GM19240 (cell line): ENCODE data around the gene C19orf85.
"Not testable (repeated sequence)": the region's sequence is repeated elsewhere in the genome, so short reads cannot be mapped to it uniquely, and the experiment has no call there.

Experiments used
- DNase-seq: peaks from one replicate; pipeline ENCODE4 v3.0.0; 2011; ENCODE audit warnings: low spot score; ENCODE audit not compliant: insufficient read length

C19orf85 gene

DNA sequence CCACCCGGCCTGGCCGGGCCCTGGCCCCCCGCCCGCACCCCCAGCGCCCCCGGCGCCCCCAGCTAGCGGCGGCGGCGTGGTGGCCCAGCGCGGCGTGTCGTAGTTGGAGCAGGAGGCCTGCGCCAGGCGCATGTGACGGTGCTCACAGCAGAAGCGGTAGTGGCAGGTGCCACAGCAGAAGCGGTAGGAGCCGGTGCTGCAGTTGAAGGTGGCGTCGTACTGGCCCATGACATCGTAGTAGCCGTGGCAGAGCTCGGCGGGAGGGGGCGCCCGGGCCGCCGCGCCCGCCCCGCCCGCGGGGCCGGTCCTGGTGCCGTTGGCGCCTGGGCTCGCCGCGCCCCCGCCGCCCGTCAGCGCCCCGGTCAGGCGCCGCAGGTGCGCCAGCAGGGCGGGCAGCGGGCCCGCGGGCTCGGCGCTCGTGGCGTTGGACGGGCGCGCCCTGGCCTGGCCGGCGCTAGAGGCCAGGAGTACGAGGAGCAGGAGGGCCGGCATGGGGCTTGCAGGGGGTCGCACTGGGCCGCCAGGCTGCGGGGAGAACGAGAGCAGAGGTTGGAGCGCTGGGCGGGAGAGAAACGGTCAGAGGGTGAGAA lies 22.1 kb downstream of the C19orf85 start:
- DNase-seq, result no peak

DNA sequence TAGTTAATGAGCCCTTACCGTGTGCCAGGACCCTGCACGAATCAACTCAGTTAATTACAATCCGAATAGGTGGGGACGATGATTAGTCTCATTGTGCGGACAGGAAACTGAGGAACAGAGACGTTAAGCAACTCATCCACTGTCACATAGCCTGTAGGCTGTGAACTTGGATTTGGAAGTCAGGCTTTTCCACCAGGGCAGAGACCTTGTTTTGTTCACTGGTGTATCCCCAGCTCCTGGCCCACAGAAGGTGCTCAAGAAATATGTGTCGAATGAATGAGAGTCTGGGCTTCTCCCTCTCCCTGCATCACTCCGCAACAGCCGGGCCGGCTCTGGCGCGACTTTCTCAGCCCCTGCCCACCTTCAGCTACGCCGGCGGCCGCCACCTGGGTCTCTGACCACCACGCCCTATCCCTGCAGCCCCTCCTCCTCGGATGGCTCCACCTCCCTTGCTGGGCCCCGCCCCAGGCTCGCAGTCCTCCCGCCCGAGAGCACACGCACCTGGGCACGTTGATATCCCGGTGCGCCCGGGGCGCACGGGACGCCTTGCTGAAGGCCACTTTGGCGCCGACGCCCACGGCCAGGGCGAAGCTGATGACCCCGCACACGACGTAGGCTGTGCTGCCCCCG lies 22.7 kb downstream of the C19orf85 start:
- DNase-seq, result no peak

DNA sequence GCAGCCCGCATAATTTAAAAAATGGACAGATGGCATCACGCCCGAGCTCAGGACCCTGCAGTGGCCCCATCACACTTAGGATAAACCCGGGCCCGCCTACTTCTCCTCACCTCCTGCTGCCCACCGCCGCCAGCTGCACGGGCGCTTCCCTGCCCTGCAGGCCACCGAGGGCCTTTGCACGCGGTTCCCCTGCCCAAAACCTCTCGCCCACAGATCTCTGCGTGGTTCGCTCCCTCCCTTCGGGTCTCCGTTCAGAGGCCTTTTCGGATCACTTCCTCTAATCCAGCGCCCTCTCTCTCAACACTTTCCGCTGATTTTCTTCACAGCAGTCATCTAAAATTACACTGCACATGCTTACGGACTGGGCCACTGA lies 23.2 kb downstream of the C19orf85 start:
- no peak for DNase-seq

DNA sequence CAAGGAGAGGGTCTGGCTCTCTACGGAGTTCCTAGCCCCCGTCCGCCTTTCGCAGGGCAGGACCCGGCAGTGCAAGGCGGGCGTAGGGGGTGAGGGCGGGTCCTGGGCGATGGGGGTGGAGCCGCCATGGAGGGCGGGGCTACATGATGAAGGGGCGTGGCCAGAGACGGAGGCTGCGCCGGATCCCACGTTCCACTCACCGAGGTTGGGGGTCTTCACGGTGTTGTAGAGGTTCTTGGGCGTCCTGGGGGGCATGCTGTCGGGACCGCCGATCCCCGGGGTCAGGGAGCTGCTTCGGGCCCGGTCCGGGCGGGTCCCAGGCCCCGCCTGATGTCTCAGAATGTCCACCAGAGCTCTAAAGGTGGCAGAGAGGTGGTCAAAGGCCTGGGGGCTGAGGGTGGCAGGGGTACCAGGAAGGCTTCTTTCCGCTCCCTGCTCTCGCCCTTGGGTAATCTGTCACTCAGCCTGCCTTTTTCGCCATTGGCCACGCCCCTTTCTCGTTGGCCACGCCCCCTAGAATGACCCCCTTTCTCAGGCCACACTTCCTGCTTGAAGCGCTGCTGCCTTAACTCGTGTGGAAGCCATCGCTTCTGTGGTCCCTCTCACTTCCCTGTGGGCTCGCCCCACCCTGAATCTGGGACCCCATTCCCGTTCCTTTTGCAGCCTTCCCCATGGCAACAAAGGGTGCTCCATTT lies 24.0 kb downstream of the C19orf85 start:
- no peak for DNase-seq

DNA sequence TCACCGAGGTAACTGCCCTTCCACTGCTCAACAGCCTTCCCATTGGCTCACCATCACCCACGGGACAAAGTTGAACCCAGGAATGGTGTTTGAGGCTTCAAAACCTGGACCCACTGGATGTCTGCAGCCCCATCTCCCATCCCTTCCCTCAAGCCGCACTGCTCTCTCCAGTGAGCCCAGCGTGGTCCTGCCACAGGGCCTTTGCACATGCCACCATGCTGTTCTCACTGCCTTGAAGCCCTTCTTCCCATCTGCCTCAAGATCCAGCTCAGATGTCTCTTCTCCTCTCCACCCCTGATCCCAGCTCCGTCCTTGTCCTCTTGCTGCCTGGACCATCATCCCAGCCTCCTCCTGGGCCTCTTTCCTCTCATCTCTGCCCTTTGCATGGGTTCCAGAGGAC lies 25.5 kb downstream of the C19orf85 start:
- no peak for DNase-seq

DNA sequence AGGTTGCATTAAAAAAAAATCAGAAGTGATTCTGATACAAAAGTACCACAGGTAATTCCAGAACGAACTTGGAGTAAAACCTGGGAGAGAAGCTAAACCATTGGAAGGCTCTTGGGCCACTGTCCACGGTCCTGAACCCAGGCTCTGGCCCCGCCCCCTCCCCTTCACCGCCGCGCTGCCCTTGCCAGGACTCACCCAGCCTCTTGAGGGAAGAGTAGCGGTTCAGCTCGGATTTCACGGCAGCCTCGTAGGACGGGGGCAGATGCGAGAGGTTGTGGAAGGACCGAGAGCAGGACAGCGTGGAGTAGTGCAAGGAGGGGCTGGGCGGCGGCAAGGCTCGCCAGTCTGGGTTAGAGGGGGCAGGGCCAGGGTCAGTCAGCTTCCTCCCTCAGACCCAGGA lies 27.1 kb downstream of the C19orf85 start:
- no peak for DNase-seq

DNA sequence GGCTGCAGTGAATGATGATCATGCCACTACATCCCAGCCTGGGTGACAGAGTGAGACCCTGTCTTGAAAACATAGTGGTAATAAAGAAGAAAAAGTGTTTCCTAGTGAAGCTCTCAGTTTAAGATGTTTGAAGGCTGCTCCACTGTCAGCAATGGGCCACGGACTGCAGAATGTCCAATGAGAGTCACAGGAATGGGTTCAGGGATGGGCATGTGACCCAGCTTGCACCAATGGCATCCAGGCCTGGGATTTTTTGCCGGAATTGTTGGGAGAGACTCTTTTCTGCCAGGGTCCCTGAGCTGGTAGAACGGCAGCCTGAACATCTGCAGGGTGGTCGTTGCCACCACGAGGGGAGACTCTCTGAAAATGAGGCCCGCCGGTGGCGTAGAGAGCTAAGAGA lies 27.7 kb downstream of the C19orf85 start:
- no peak for DNase-seq

DNA sequence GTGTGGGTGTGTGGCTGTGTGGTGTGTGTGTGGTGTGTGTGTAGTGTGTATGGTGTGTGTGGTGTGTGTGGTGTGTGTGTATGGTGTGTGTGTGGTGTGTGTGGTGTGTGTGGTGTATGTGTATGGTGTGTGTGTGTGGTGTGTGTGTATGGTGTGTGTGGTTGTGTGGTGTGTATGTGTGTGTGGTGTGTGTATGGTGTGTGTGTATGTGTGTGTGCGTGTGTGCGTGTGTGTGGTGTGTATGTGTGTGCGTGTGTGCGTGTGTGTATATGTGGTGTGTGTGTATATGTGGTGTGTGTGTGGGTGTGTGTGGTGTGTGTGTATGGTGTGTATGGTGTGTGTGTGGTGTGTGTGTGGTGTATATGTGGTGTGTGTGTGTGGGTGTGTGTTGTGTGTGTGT lies 29.5 kb downstream of the C19orf85 start:
- no peak for DNase-seq

DNA sequence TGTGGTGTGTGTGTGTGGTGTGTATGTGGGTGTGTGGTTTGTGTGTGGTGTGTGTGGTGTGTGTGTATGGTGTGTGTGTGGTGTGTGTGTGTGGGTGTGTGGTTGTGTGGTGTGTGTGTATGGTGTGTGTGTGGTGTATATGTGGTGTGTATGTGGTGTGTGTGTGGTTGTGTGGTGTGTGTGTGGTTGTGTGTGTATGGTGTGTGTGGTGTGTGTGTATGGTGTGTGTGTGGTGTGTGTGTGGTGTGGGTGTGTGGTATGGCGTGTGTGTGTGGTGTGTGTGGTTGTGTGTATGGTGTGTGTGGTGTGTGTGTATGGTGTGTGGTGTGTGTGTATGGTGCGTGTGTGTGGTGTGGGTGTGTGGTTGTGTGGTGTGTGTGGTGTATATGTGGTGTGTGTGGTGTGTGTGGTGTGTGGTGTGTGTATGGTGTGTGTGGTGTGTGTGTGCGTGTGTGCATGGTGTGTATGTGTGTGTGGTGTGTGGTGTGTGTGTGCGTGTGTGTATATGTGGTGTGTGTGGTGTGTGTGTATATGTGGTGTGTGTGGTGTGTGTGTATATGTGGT lies 30.1 kb downstream of the C19orf85 start:
- no peak for DNase-seq

DNA sequence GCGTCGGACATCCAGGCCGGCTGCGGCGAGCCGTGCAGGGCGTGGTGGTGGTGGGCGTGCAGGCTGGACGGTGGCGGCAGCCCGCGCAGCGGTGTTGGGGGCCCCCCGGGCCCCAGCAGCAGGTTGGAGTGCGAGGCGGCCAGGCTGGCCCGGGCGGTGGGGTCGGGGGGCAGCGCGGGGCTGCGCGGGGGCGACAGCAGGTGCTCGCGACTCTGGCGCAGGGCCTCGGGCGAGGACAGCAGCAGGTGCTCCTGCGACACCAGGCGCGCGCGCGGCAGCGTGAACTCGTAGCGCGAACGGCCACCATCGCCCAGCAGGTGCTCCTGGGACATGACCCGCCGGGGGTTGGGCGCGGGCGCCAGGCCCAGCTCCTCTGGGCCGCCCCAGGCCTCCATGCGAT lies 31.3 kb downstream of the C19orf85 start:
- no peak for DNase-seq

DNA sequence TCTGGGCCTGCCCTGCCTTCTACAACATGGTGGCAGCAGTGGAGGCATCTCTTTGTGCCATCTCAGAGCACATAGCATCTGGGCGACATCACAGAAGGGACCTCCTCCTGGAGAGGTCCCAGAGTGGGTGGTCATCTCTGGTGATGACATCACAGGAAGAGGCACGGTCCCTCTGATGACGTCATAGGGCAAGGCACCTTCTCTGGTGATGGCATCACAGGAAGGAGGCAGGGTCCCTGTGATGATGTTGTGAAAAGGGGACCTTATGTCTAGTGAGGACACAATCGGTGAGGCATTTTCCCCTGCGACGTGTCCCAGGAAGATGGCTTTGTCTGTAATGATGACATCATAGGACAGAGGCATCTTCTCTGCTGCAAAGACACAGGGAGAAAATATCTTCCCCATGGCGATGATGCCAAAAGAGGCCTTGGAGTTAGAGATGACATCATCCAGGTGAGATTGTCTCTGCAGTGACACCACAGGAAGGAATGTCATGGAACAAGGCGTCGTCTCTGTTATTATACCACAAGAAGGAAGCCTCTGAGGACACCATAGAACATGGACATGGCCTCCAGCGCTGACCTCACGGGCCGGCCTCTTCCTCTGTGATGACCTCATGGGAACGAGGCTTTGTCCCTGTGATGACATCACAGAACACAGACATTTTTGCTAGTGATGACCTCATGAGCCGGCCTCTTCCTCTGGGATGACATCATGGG lies 32.2 kb downstream of the C19orf85 start:
- no peak for DNase-seq

DNA sequence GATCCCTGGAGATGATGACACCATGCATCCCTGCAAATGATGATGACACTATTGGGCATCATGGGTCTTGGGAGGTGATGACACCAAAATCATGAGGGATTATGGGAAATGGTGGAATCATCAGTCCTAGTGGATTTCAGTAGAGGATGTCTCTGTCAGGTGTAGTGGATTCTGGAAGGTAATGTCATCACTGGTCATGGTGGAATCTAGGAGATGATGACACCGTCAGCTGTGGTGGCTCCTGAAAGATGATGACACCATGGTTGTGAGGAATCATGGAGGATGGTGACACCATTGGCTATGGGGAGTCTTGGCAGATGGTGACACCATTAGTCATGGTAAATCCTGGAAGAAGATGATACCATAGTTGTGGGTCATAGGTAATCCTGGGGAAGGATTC lies 33.4 kb downstream of the C19orf85 start:
- no peak for DNase-seq

DNA sequence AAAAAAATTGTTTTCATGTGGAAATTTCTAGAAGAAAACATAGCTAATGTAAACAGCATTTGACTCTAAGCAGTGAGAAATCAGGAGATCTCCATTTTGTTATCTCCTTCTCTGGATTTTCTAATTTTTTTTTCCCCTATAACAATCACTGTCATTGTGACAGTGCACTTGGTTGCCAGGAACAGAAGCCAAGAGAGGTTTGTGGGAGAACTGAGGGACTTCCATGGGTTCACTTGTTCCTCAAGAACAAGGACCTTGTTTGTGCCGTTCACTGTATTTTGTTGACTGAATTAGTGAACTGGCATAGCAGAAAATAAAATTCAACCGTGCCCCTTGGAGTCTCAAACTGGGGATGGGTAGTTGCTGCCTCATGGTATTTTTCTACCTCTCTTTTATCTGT lies 38.5 kb downstream of the C19orf85 start:
- no peak for DNase-seq

DNA sequence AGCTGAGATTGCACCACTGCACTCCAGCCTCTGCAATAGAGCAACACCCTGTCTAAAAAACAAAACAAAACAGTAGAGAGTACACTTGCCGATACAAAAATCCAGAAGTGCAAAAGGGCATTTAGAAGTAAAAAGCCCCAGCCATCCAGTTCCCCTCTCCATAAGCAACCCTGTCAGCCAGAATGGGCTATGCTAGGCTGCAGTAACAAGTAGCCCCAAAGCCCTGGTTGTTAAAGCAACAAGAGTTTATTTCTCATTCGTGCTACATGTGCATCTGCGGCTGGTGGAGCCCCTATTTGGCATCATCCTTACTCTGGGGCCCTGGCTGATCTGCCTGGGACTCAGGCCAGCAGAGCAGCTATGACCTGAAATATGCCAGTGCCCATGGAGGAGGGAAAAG lies 40.0 kb downstream of the C19orf85 start:
- DNase-seq, result no peak

DNA sequence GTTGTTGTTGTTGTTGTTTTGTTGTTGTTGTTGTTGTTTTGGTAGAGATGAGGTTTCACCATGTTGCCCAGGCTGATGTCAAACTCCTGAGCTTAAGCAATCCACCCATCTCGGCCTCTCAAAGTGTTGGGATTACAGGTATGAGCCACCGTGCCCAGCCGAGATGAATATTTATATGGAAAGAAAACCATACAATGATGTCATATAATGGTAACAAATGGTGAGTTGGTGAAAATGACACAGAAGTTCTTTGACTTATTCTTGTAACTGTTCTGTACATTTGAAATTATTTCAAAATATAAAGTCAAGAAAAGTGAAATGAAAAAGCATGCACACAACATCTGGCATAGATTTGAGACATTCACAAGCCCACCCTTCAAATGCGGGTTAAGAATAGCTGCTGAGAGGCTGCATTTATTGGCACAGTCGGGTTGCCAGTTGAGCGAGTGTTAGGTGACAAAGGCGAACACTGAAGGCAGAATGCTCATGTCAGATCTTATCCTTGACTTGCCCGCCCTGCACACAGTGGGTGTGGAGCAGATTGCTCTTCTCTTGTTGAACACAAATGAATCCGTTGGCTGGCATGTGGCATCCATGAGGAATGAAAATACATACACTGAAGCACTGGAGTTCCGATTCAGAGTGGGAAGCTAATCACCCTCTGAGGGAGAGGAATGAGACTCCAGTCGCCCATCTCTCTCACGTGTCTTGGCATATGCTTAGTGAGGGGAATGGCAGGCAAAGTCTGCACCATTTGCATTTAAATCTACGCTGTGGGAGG lies 41.1 kb downstream of the C19orf85 start:
- no peak for DNase-seq

DNA sequence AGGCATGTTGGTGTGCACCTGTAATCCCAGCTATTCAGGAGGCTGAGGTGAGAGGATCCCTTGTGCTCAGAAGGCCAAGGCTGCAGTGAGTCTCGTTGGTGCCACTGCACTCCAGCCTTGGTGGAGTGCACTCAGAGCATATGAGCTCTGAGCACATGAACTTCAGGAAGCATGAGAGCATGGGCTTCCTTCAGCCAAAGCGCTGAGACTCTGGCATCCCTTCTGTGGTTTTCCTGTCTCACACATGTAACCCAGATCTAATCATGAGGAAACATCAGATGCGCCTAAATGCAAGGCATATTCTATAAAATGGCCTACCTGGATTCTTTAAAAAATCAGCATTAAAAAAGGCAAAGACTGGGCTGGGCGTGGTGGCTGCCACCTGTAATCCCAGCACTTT lies 43.3 kb downstream of the C19orf85 start:
- not testable (repeated sequence) for DNase-seq

DNA sequence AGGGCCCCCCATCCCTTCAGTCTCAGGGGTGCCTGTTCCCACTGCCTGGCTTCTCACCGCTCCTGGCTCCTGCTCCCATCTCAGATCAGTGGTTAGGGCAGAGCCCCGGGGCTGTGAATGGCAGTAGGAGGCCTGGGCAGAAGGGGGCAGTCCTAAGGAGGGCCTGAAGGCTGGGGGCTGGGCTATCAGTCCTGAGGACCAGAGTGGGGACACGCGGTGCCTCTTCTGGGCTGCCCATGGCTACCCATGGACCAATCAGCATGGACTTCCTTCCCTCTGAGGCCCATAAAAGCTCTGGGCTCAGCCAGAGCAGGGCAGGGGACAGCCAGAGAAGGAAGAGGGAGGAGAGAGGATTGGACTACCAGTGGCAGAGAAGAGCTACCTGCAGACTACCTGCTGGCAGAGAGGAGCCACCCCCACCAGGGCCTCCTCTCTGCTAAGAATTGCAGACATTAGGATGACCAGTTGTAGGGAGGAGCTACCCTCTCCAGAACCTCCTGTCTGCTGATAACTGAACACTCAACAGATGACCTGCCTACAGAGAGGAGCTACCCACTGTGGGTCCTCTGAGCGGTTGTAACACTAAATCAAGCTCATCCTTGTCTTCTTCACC lies 44.8 kb downstream of the C19orf85 start:
- no peak for DNase-seq

DNA sequence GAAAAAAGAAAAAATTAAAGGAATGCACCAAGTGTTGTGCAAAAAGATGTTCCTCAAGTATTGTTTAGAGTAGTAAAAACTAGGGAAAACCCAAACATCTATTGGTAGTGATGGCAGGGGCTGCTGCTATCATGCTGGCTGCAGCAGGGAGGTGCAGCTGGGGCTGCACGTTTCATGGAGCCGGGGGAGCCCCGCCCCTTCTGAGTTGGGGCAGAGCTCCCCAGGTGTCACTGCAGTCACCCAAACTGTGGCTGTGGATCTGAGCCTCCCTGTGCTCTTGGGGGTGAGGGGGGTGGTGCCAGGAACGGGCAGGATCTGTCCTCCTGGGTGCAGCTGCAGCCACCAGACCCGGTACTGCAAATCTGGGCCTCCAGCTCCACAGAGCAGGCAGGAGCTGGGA lies 45.4 kb downstream of the C19orf85 start:
- DNase-seq, result no peak

DNA sequence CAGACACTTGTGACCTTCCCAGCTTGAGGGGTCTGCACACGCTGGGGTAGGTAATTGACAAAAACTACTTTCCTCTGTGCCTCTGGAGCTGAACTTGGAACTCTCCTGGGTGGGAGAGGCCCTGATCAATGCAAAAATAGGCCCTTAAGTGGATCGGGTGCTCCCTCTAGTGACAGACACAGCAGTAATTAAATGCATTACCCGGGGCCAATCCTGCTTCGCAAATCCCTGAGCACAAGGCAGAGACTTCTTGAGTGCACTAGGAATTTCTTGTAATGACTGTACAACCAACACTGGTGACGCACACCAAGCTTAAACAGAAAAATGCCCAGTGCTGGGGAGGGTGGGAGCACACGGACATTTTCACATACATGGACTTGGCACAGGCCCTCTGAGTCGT lies 46.4 kb downstream of the C19orf85 start:
- no peak for DNase-seq
